Activated T-helper 1 cell treated with Interleukin-2 at 50 U/mL for 16 hours (primary cell): ENCODE results near the gene KCNAB1.

Experiments used
- DNase-seq: peaks from one replicate; pipeline ENCODE4 v3.0.0-alpha.2; 2020; ENCODE audit warnings: low read depth

KCNAB1 gene

GRCh38 chr3:156407617-156408225 lies 287.3 kb downstream of the KCNAB1 start:
- DNase-seq: no peak

DNA sequence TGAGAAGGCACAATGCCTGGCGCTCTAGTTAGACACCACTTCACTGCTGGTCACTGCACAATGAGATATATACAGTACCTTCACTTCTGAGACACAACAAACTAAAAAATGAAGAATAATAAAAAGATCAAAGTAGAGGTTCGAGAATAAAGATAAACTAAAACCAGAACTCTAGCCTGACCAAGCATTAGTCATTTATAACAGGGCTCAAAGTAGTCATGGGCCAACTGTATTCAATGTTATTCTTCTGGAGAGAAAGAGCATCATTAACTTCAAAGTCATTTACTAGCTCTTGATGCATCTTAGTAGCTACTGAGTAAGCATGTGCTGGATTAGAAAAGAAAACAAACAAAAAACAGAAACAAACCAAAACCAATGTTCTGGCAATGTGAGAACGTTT lies 289.3 kb downstream of the KCNAB1 start:
- no peak for DNase-seq

- no peak for DNase-seq
Observed at GRCh38 chr3:156412600-156412999, 292.2 kb downstream of the KCNAB1 start.

GRCh38 chr3:156413293-156413892 lies 293.0 kb downstream of the KCNAB1 start:
- no peak for DNase-seq

GRCh38 chr3:156416846-156417558 lies 296.6 kb downstream of the KCNAB1 start:
- no peak for DNase-seq

GRCh38 chr3:156417559-156418132 lies 297.3 kb downstream of the KCNAB1 start:
- no peak for DNase-seq

DNA sequence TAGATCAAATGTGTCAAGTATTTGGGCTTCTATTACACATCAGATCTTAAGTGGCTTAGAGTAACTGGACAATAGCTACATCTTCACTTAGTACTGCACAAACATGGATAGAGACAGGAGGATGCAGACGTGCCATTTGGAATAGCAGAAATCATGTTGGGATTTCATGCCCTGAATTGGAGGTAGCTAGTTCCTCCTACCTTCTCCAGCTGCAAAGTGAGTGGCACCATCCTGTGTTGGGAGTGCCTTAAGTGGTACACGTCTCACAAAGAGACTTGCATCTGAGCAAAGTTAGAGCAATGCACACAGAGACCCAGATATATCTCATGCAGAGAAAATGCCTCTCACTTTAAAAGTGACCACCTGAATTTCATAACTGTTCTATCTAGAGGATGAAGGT lies 298.1 kb downstream of the KCNAB1 start:
- no peak for DNase-seq

DNA sequence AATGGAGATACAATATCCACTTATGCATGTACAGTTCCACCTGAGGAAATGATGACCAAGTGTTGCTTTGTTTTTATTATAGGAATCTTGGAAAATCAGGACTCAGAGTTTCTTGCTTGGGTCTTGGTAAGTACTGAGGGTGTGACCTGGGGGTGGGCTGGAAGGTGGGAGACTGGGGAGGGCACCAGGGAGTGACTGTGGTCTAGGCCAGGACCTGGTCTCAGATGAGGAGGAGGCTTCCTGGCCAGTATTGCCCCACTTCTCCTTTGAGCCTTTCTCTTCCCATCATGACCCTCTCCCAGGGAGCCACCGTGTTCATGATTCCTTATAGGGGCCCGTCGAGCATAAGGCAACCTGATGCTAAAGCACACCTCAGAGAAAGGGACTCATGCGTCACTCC lies 301.2 kb downstream of the KCNAB1 start:
- no peak for DNase-seq

DNA sequence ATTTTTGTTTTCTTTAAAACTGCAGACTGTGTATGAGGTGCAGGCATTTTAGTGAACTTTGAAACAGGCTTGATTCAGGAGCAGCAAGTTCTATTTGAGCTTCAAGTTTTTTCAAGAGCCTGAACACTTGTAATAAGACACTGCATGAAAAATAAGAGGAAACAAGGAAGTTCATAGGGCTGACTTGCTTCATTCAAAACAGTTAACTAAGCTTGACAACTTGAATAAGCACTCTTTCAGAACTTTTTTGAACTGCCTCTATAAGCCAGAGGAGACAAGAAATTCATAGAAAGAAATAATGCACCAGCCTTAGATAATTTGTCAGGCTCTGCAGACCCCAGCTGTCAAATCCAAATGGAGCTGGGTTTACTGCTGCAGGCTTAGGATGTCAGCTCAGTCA lies 304.4 kb downstream of the KCNAB1 start:
- DNase-seq: no peak

- no peak for DNase-seq
Observed at GRCh38 chr3:156425651-156426050, 305.3 kb downstream of the KCNAB1 start.

GRCh38 chr3:156429125-156429524 lies 308.7 kb downstream of the KCNAB1 start:
- DNase-seq: no peak

- DNase-seq: no peak
Observed at GRCh38 chr3:156431334-156432124, 311.2 kb downstream of the KCNAB1 start.

- DNase-seq: no peak
Observed at GRCh38 chr3:156432563-156432962, 312.2 kb downstream of the KCNAB1 start.

- no peak for DNase-seq
Observed at GRCh38 chr3:156433138-156433537, 312.8 kb downstream of the KCNAB1 start.

DNA sequence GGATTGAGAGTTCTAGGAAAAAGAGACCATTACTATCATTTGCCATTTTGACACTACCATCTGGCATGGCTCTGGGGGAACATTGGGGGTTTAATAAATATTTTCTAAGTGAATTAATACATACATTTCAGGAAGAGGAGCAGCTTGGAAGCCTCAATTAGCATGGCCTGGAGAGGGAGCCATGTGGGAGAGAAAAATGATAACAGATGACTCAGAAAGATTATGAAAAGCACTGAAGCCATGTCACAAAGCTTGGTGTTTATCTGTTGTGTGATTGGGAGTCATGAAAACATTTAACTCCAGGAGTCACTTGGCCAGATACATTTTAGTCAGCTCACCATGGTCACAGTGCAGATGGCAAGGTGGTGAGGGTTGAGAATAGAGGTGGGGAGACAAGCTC lies 313.5 kb downstream of the KCNAB1 start:
- no peak for DNase-seq

DNA sequence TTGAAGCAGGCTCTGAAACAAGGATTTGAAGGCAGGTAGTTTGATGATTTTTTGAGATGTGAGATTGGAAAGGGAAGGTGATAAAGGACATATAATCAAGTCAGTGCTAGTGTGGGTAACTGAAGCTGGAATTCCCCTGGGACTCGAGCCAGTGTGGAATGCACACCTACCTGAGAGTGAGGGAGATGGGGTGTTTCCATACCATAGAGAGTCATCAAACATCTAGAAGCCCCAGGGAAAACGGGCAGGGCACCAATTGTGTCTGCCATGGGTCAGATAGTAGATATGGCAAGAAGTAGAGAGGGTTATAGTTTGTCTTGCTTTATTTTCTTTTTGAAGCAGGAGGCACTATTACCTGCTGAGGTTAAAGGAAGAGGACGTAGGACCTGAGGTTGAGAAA lies 314.5 kb downstream of the KCNAB1 start:
- DNase-seq: no peak

DNA sequence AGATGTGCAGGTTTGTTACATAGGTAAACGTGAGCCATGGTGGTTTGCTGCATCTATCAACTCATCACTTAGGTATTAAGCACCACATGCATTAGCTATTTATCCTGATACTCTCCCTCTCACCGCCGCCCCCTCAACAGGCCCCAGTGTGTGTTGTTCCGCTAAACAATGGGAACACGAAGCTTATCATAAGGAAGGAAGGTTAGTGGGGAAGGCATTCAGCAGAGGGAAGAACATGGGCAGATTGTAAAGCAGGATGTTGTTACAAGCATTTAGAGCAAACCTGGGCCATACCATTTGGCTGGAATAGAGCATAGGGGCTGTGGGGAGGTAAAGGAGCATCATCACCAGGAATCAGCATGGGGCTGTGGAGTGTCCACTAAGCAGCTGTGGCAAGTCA lies 322.7 kb downstream of the KCNAB1 start:
- DNase-seq: no peak

- no peak for DNase-seq
Observed at GRCh38 chr3:156445117-156446090, 325.0 kb downstream of the KCNAB1 start.

DNA sequence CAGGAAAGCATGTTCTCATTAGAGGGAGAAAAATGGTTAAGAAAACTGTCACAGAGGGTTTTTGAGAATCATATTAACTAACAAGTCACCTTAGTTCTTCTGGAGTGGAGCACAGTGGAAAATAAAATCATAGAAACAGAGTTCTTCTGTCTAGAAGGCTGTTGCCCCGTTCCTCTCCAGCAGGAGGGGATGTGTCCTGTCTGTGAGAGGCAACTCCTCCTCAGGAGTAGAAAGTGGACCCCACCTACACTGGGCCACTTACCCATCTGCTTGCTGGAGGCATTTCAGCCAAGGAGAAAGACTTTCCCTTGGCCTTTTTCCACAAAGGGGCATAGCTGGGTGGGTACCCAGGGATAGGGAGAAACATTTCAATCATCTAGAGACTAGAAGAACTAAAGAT lies 327.9 kb downstream of the KCNAB1 start:
- DNase-seq: peak; percentile 5

- DNase-seq: no peak
Observed at GRCh38 chr3:156449710-156450574, 329.6 kb downstream of the KCNAB1 start.
